Measurements from ENCODE around the gene SPPL2B. TPM values are rescaled to one million over a fixed set of nuclear protein-coding genes. Genes with fewer than 3 reads are reported as not detected.

SPPL2B gene
- total and polyA plus RNA-seq, 2 experiments from 2014 or later = 40.9 to 87.7 TPM

DNA sequence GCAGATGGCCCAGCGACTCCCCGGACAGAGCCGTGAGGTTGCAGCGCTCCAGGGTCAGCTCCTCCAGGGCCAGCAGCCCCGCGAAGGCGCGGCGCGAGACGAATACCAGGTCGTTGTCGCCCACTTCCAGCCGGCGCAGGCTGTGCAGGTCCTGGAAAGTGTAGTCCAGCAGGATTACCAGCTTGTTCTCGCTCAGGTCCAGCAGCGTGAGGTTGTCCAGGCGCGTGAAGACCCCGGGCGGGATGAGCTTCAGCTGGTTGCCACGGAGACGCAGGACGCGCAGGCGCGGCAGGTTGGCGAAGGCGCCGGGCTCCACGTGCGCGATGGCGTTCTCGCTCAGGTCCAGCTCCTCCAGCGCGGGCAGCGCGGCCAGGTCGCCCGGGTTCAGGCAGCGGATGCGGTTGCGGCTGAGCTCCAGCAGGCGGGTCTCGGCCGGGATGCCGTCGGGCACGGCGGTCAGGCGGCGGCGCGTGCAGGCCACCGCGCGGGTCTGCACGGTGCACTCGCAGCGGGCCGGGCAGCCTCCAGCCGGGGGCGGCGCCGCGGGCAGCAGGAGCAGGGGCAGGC lies 37.2 kb upstream of the SPPL2B start:
- TF ChIP-seq EZH2 (IDR thresholded peaks at IDR 0.05; ENCODE audit: borderline replicate concordance) (no peak), EZH2phosphoT487 (IDR thresholded peaks at IDR 0.05; ENCODE audit: low read depth, severe bottlenecking, unreplicated experiment) (no peak)
- TF ChIP-seq, protein P1, sequence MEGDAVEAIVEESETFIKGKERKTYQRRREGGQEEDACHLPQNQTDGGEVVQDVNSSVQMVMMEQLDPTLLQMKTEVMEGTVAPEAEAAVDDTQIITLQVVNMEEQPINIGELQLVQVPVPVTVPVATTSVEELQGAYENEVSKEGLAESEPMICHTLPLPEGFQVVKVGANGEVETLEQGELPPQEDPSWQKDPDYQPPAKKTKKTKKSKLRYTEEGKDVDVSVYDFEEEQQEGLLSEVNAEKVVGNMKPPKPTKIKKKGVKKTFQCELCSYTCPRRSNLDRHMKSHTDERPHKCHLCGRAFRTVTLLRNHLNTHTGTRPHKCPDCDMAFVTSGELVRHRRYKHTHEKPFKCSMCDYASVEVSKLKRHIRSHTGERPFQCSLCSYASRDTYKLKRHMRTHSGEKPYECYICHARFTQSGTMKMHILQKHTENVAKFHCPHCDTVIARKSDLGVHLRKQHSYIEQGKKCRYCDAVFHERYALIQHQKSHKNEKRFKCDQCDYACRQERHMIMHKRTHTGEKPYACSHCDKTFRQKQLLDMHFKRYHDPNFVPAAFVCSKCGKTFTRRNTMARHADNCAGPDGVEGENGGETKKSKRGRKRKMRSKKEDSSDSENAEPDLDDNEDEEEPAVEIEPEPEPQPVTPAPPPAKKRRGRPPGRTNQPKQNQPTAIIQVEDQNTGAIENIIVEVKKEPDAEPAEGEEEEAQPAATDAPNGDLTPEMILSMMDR (IDR thresholded peaks at IDR 0.05; ENCODE audit: poor library complexity) = no peak
- H3K9me2 ChIP-seq (replicated peaks; ENCODE audit: insufficient read depth) = no peaks in the 10 kb centered on the region
- H3K9me3 ChIP-seq (ENCODE audit: low read depth) = no peaks in the 10 kb centered on the region
- H3K36me3 ChIP-seq (replicated peaks; ENCODE audit: insufficient read depth, low read depth) = no peaks in the 10 kb centered on the region
- no peak overlapping the region for H3K4me3 ChIP-seq
- 2% methylated on average over 62 of the region's 67 CpGs for WGBS (ENCODE audit: low lambda C conversion rate, missing lambda C conversion rate)
- H3K27ac ChIP-seq = no peak overlapping the region
- no peak overlapping the region for H2AFZ ChIP-seq
- H3K27me3 ChIP-seq = peaks cover 85% of the 10 kb centered on the region
- H3K4me1 ChIP-seq (ENCODE audit: insufficient read depth) = peaks cover 15% of the 10 kb centered on the region
- no peaks in the 10 kb centered on the region for H3K79me2 ChIP-seq
- no peak for DNase-seq (ENCODE audit: low spot score)
- H4K20me1 ChIP-seq (ENCODE audit: insufficient read depth, poor library complexity, severe bottlenecking) = peaks cover 3% of the 10 kb centered on the region
- H3K4me2 ChIP-seq = peak overlapping the region; percentile 80

DNA sequence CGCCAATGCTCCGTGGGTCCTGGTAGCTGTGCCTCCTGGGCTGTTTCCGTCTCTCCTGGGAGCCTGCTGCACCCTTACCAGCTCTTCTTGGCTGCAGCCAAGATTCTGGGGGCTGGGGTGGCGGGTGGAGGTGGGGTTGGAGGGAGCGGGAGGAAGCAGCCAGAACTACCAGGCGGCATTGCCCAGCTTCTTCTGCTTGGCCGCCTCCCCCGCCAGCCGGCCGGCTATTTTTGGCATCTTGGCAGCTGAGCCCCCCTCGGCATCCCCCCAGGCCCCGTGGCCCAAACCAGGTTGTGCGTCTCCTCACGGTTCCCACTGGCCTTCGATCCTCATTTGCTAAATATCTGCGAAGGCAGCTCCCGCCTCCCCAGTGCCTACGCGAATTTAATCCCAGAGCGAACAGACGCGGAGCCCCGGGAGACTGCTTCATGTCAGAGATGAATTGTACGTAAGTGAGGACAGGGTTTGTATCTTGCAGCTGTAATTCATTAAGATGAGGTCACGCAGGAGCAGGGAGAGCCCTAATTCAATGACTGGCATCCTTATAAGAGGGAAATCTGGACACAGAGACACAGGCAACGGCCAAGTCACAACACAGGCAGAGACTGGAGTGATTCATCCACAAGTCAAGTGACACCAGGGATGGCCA lies 33.7 kb upstream of the SPPL2B start:
- Histone ChIP-seq H3K79me2 (no peaks in the 10 kb centered on the region), H3K4me2 (peak overlapping the region; percentile 54), H3K27ac (no peak overlapping the region), H3K27me3 (peaks cover 55% of the 10 kb centered on the region), H4K20me1 (ENCODE audit: insufficient read depth, poor library complexity, severe bottlenecking) (peaks cover 3% of the 10 kb centered on the region), H3K36me3 (replicated peaks; ENCODE audit: insufficient read depth, low read depth) (no peaks in the 10 kb centered on the region), H3K4me3 (no peak overlapping the region), H3K9me2 (replicated peaks; ENCODE audit: insufficient read depth) (no peaks in the 10 kb centered on the region), H3K9me3 (ENCODE audit: low read depth) (no peaks in the 10 kb centered on the region), H3K4me1 (ENCODE audit: insufficient read depth) (peaks cover 13% of the 10 kb centered on the region), H2AFZ (no peak overlapping the region)
- TF ChIP-seq, protein P1 (IDR thresholded peaks at IDR 0.05; ENCODE audit: poor library complexity) = no peak
- no peak for TF ChIP-seq EZH2 (IDR thresholded peaks at IDR 0.05; ENCODE audit: borderline replicate concordance)
- TF ChIP-seq EZH2phosphoT487 (IDR thresholded peaks at IDR 0.05; ENCODE audit: low read depth, severe bottlenecking, unreplicated experiment) = no peak
- DNase-seq (ENCODE audit: low spot score) = no peak
- WGBS (ENCODE audit: low lambda C conversion rate, missing lambda C conversion rate) = 37% methylated on average over 17 of the region's 26 CpGs

DNA sequence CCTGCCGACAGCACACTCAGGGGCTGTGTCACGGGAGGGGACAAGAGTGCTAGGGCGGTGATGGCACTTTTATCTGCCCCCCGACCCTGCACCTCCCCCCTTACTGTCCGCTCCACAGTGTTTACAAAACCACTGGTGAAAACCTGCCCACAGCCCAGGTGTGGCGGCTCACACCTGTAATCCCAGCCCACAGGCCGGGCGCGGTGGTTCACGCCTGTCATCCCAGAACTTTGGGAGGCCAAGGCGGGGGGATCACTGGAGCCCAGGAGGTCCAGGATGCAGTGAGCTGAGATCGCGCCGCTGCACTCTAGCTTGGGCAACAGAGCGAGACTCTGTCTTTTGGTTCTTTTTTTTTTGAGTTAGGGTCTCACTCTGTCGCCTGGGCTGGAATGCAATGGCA lies 32.3 kb upstream of the SPPL2B start:
- Histone ChIP-seq H4K20me1 (ENCODE audit: insufficient read depth, poor library complexity, severe bottlenecking) (no peaks in the 10 kb centered on the region), H3K27me3 (peaks cover 42% of the 10 kb centered on the region), H3K4me2 (no peak overlapping the region), H3K9me3 (ENCODE audit: low read depth) (no peaks in the 10 kb centered on the region), H3K4me3 (no peak overlapping the region), H3K27ac (no peak overlapping the region), H2AFZ (no peak overlapping the region), H3K79me2 (no peaks in the 10 kb centered on the region), H3K36me3 (replicated peaks; ENCODE audit: insufficient read depth, low read depth) (no peaks in the 10 kb centered on the region), H3K4me1 (ENCODE audit: insufficient read depth) (peaks cover 2% of the 10 kb centered on the region), H3K9me2 (replicated peaks; ENCODE audit: insufficient read depth) (no peaks in the 10 kb centered on the region)
- DNase-seq (ENCODE audit: low spot score) = no peak
- TF ChIP-seq, protein P1 (IDR thresholded peaks at IDR 0.05; ENCODE audit: poor library complexity) = no peak
- no peak for TF ChIP-seq EZH2 (IDR thresholded peaks at IDR 0.05; ENCODE audit: borderline replicate concordance)
- TF ChIP-seq EZH2phosphoT487 (IDR thresholded peaks at IDR 0.05; ENCODE audit: low read depth, severe bottlenecking, unreplicated experiment) = no peak
- 87% methylated on average over 16 of the region's 16 CpGs for WGBS (ENCODE audit: low lambda C conversion rate, missing lambda C conversion rate)

Measured in hepatocyte (in vitro differentiated cells).